HepG2 (cell line): ENCODE results near the gene RMI2. TPM values are rescaled to one million over a fixed set of nuclear protein-coding genes. Genes with fewer than 3 reads are reported as not detected.
A peak's percentile ranks its signal among the peaks of the same experiment; 100 is the strongest.

Source experiments
- AGO1 ChIP-seq: fragments of 200-400 bp; formaldehyde crosslinking; IDR thresholded peaks from 2 replicates; pipeline ENCODE4 v1.6.1; 2017; ENCODE audit warnings: mild to moderate bottlenecking, low read depth, low read length, moderate library complexity; ENCODE audit not compliant: poor library complexity, severe bottlenecking
- HIVEP1 ChIP-seq: sonication (generic); formaldehyde crosslinking; IDR thresholded peaks from 2 replicates; pipeline ENCODE4 v1.4.0; 2020; ENCODE audit warnings: mild to moderate bottlenecking, missing genetic modification reagents
- HNRNPLL ChIP-seq: fragments of 200-400 bp; formaldehyde crosslinking; IDR thresholded peaks from 2 replicates; pipeline ENCODE4 v1.6.1; 2017; ENCODE audit warnings: mild to moderate bottlenecking, low read depth, low read length; ENCODE audit not compliant: poor library complexity, severe bottlenecking
- HOMEZ ChIP-seq: IDR thresholded peaks from 2 replicates; pipeline ENCODE4 v1.6.1; 2016; ENCODE audit warnings: low read depth
- KDM5B ChIP-seq: sonication (generic); formaldehyde crosslinking; IDR thresholded peaks from 2 replicates; pipeline ENCODE4 v1.4.0; 2020; ENCODE audit warnings: missing genetic modification reagents, mild to moderate bottlenecking, borderline replicate concordance
- MIXL1 ChIP-seq: IDR thresholded peaks from 2 replicates; pipeline ENCODE4 v1.6.1; 2016
- NBN ChIP-seq: fragments of 450-650 bp; conservative IDR thresholded peaks from 2 replicates; pipeline ENCODE4 v1.6.1; 2017
- NR0B2 ChIP-seq: sonication (generic); formaldehyde crosslinking; IDR thresholded peaks from 2 replicates; pipeline ENCODE4 v1.4.0; 2020; ENCODE audit warnings: mild to moderate bottlenecking, missing genetic modification reagents
- REL ChIP-seq: sonication (generic); formaldehyde crosslinking; conservative IDR thresholded peaks from 2 replicates; pipeline ENCODE4 v1.8.0; 2022; ENCODE audit warnings: mild to moderate bottlenecking, missing genetic modification reagents, moderate library complexity
- SNAPC2 ChIP-seq: sonication (generic); formaldehyde crosslinking; IDR thresholded peaks from 2 replicates; pipeline ENCODE4 v1.8.1; 2022; ENCODE audit warnings: mild to moderate bottlenecking, missing genetic modification reagents
- ZFYVE20 ChIP-seq: sonication (generic); formaldehyde crosslinking; IDR thresholded peaks from 2 replicates; pipeline ENCODE4 v1.8.0; 2023; ENCODE audit warnings: low read depth, mild to moderate bottlenecking, moderate library complexity, missing genetic modification reagents, borderline replicate concordance
- ZNF260 ChIP-seq: sonication (generic); formaldehyde crosslinking; IDR thresholded peaks from 2 replicates; pipeline ENCODE4 v1.4.0; 2020; ENCODE audit warnings: missing genetic modification reagents, low read depth, mild to moderate bottlenecking, borderline replicate concordance
- polyA plus RNA-seq, 8 experiments: library from polyadenylated mRNA; depleted of rRNA in 3 of 8; stranded (reverse) in 7 of 8; unstranded in 1 of 8; fragments of >200 nt; fragmentation: Illumina TruSeq in 4 of 8; extraction: Trizol in 4 of 8; gene quantifications; 2 replicates each; pipeline versions ENCODE4 v1.2.1 to v1.2.3, GENCODE V29; 2011 to 2016; ENCODE audit warnings: low read depth in 4 of 8, missing spikeins in 1 of 8, mixed read lengths in 1 of 8; ENCODE audit not compliant: insufficient read depth in 1 of 8
- total RNA-seq, 5 experiments: library from RNA; depleted of rRNA; stranded (reverse); fragments of >200 nt; fragmentation: Illumina TruSeq; extraction: Trizol; gene quantifications; 2 replicates each; pipeline ENCODE4 v1.2.3, GENCODE V29; 2016; ENCODE audit warnings: low read depth in 1 of 5
- TF ChIP-seq, protein P1 (sequence below): sonication (generic); formaldehyde crosslinking; IDR thresholded peaks from 2 replicates; pipeline ENCODE4 v1.4.0; 2020; ENCODE audit warnings: missing genetic modification reagents
- TF ChIP-seq, protein P2 (sequence below): sonication (generic); formaldehyde crosslinking; IDR thresholded peaks from 2 replicates; pipeline ENCODE4 v1.5.0; 2020; ENCODE audit warnings: mild to moderate bottlenecking, missing genetic modification reagents, borderline replicate concordance
- TF ChIP-seq, protein P3 (sequence below): sonication (generic); formaldehyde crosslinking; IDR thresholded peaks from 2 replicates; pipeline ENCODE4 v1.4.0; 2020; ENCODE audit warnings: missing genetic modification reagents

The RMI2 gene
- total and polyA plus RNA-seq, 2 of the 13 experiments (the other 11 are each of a cell fraction or from before 2014, with no cell fraction given): 24.5 to 55.7 TPM

DNA sequence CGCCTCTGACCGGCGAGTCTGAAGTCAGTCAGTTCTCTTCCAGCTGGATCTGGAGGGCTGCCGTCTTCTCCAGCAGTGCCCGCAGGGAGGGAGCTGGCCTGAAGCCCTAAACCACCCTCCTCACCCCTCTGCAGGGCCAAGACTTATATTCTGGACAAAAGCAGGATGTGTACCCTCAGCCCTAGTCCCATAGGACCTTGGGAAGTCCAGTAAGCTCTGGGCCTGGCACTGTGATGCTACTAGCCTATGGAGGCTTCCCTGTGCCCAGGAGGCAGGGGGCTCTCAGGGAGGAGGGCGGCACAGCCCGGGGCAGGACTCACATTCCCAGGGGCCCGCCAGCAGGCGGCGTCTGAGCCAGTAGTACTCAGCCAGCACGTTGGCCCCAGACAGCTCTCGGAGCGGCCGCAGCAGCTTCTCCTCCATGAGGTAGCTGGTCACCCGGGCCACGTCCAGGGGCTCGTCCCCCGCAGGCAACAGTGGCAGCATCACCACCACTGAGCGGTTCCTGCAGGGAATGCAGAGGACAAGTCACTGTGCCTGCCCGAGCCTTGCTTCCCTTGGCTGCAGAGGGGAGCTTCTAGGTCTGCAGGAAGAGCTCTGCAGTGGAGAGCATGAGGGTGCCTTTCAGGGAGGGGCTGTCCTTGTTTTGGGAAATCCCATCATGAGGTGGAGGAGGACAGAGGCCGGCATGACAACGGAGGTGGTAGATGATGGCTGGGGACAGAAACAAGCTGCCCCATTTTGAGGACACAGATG is 41.7 kb downstream of the RMI2 start (continued):
- TF ChIP-seq AGO1: peak; percentile 53
- TF ChIP-seq HIVEP1 (CRISPR knock-in tag): no peak
- no peak for TF ChIP-seq NBN
- peak; percentile 63 for TF ChIP-seq HNRNPLL
- TF ChIP-seq HOMEZ (CRISPR knock-in tag): peak; percentile 36; the same call in 1 of the 2 replicates
- TF ChIP-seq, protein P1, sequence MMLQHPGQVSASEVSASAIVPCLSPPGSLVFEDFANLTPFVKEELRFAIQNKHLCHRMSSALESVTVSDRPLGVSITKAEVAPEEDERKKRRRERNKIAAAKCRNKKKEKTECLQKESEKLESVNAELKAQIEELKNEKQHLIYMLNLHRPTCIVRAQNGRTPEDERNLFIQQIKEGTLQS: no peak
- TF ChIP-seq MIXL1 (CRISPR knock-in tag): 0 out of 2 replicates have a peak, but pooled peaks have one; percentile 14
- peak; percentile 55; the same call in 1 of the 2 replicates for TF ChIP-seq NR0B2 (CRISPR knock-in tag)
- TF ChIP-seq ZNF260 (CRISPR knock-in tag): peak; percentile 87; the same call in 1 of the 2 replicates
- TF ChIP-seq ZFYVE20: 0 out of 2 replicates have a peak, but pooled peaks have one; percentile 55
- TF ChIP-seq, protein P2, sequence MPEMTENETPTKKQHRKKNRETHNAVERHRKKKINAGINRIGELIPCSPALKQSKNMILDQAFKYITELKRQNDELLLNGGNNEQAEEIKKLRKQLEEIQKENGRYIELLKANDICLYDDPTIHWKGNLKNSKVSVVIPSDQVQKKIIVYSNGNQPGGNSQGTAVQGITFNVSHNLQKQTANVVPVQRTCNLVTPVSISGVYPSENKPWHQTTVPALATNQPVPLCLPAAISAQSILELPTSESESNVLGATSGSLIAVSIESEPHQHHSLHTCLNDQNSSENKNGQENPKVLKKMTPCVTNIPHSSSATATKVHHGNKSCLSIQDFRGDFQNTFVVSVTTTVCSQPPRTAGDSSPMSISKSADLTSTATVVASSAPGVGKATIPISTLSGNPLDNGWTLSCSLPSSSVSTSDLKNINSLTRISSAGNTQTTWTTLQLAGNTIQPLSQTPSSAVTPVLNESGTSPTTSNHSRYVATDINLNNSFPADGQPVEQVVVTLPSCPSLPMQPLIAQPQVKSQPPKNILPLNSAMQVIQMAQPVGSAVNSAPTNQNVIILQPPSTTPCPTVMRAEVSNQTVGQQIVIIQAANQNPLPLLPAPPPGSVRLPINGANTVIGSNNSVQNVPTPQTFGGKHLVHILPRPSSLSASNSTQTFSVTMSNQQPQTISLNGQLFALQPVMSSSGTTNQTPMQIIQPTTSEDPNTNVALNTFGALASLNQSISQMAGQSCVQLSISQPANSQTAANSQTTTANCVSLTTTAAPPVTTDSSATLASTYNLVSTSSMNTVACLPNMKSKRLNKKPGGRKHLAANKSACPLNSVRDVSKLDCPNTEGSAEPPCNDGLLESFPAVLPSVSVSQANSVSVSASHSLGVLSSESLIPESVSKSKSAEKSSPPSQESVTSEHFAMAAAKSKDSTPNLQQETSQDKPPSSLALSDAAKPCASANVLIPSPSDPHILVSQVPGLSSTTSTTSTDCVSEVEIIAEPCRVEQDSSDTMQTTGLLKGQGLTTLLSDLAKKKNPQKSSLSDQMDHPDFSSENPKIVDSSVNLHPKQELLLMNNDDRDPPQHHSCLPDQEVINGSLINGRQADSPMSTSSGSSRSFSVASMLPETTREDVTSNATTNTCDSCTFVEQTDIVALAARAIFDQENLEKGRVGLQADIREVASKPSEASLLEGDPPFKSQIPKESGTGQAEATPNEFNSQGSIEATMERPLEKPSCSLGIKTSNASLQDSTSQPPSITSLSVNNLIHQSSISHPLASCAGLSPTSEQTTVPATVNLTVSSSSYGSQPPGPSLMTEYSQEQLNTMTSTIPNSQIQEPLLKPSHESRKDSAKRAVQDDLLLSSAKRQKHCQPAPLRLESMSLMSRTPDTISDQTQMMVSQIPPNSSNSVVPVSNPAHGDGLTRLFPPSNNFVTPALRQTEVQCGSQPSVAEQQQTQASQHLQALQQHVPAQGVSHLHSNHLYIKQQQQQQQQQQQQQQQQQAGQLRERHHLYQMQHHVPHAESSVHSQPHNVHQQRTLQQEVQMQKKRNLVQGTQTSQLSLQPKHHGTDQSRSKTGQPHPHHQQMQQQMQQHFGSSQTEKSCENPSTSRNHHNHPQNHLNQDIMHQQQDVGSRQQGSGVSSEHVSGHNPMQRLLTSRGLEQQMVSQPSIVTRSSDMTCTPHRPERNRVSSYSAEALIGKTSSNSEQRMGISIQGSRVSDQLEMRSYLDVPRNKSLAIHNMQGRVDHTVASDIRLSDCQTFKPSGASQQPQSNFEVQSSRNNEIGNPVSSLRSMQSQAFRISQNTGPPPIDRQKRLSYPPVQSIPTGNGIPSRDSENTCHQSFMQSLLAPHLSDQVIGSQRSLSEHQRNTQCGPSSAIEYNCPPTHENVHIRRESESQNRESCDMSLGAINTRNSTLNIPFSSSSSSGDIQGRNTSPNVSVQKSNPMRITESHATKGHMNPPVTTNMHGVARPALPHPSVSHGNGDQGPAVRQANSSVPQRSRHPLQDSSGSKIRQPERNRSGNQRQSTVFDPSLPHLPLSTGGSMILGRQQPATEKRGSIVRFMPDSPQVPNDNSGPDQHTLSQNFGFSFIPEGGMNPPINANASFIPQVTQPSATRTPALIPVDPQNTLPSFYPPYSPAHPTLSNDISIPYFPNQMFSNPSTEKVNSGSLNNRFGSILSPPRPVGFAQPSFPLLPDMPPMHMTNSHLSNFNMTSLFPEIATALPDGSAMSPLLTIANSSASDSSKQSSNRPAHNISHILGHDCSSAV (CRISPR knock-in tag): no peak
- TF ChIP-seq KDM5B (CRISPR knock-in tag): peak; percentile 65; the same call in 1 of the 2 replicates
- TF ChIP-seq REL (CRISPR knock-in tag): 0 out of 2 replicates have a peak, but pooled peaks have one; percentile 55
- TF ChIP-seq, protein P3, sequence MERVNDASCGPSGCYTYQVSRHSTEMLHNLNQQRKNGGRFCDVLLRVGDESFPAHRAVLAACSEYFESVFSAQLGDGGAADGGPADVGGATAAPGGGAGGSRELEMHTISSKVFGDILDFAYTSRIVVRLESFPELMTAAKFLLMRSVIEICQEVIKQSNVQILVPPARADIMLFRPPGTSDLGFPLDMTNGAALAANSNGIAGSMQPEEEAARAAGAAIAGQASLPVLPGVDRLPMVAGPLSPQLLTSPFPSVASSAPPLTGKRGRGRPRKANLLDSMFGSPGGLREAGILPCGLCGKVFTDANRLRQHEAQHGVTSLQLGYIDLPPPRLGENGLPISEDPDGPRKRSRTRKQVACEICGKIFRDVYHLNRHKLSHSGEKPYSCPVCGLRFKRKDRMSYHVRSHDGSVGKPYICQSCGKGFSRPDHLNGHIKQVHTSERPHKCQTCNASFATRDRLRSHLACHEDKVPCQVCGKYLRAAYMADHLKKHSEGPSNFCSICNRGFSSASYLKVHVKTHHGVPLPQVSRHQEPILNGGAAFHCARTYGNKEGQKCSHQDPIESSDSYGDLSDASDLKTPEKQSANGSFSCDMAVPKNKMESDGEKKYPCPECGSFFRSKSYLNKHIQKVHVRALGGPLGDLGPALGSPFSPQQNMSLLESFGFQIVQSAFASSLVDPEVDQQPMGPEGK (CRISPR knock-in tag): peak; percentile 79
- TF ChIP-seq SNAPC2 (CRISPR knock-in tag): no peak
